A549 treated with AZD2906 at 1 μM for 4 hours (cell line): ENCODE measurements around the gene RAI2. TPM values are rescaled to one million over a fixed set of nuclear protein-coding genes. Genes with fewer than 3 reads are reported as not detected.

Experiments used
- total RNA-seq: library from RNA; stranded (reverse); fragments of 200-300 nt; extraction: Qiagen RNA extraction; gene quantifications from 5 replicates; pipeline ENCODE4 v1.2.3, GENCODE V29; 2022

The RAI2 gene
- total RNA-seq: 0.14 to 0.21 TPM (median 0.17 TPM) in 5 replicates

DNA sequence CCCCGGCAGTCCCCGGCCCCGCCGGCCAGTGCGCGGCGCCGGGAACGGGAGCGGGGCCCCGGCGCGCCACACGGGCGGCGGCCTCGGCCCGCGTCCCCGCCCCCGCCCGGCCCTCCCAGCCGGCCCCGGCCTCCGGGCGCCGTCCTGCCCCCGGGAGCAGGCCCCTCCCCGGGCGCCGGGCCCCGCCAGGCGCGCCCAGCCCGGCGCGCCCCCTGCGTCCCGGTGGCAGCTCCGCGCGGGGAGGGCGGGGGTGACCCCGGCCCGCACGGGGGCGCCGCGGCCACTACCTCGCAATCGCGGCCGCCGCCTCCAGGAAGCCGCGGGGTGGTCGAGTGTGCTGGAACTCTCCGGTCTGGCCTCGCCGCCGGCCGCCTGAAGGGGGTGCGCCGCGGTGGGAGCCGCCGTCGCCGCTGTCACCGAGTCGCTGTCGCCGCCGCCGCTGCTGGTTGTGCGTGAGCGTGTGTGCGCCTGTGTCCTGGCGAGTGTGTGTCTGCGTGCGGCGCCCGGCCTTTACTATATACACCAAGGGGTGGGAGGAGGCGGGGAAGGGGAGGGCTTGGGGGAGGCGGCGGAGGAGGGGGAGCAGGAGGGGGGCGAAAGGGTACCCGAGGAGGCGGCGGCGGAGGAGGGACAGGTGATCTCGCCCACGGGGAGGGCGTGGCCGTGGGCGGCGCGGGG is at the start of gene RAI2:
RAI2 (minus strand) TSS at position 488 of the 678 bp plus-strand sequence. CDS start 59,288 bp downstream, outside the sequence.

Other genes with a start within 250 kb of the RAI2 start
- 5.2 to 6.5 TPM (median 5.9 TPM) in 5 replicates for gene SCML1, start 123.8 kb downstream of the RAI2 start, total RNA-seq